Fibroblast of skin of left biceps (primary cell): ENCODE data around the gene PGM5.
"Not testable (repeated sequence)": the region's sequence is repeated elsewhere in the genome, so short reads cannot be mapped to it uniquely, and the experiment has no call there.

Experiments
- DNase-seq, 2 experiments: peaks; one replicate each; pipeline ENCODE4 v3.0.0-alpha.2; 2013; ENCODE audit warnings: low read depth in 2 of 2

PGM5 gene

DNA sequence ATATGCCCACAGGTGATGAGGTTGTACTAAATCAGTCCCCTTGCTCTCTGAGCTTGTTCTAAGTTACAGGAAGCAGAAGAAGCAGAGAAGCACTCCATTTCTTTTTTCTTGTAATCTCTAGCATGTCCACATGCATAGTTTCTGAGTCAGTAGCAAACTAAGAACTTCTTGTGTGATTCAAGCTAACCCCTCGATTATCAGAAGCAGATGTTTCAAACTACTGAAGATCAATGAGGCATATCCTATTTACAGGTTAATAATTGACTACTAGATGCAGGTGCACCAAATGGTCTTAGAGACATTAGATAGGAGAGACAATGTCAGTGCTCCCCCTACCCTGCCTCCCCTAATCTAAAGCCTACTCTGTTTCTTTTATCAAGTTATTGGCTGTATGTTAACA is 21.3 kb downstream of the PGM5 start:
- DNase-seq: not testable (repeated sequence)

DNA sequence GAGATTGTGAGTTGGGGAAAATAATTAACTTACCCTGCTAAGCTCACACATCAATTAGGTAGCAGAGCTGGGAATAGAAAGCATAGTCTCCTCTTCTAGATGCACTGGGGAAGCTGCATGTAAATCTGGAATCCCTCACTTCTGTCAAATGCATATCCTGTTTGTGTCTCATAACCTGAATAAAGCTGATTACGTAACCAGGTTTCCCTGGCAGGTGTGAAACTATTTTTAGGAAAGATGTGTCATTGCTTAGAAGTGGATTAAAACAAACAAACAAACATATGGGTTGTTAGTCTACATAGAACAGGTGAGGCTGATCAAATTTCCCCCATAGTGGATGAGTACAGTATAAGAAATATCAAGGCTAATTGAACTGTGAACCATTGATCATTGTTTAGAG is 27.5 kb downstream of the PGM5 start:
- DNase-seq: not testable (repeated sequence)

DNA sequence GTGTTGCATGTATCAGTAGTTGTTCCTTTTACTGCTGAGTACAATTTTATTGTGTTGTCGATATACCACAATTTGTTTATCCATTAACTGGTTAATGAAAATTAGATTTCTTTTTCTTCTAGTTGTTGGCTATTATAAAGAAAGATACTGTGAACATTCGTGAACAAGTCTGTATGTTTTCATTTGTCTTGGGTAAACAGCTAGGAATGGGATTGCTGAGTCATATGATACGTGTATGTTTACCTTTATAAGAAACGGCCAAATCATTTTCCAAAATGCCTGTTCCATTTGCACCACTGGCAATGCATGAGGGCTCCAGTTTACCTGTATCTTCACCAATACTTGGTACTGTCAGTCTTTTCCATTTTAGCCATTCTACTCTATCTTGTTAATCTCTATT is 33.1 kb downstream of the PGM5 start:
- not testable (repeated sequence) for DNase-seq

DNA sequence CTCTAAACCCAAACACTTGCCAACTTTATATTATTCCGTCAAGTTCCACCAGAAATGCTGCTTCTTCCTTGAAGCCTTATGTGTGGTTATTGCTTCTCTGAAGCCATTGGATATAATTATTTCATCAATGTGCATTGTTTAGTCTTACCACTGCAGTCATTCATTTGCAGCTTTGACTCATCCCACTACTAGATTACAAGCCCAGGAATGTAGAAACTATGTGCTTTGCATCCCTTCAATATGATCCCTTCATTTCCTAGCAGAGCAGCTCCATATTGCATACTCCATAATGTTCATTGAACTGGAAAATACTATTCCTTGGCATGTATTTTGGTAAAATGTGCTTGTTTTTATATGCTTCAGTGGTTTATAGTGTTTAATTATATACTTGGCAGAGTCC is 34.3 kb downstream of the PGM5 start:
- DNase-seq: not testable (repeated sequence)

DNA sequence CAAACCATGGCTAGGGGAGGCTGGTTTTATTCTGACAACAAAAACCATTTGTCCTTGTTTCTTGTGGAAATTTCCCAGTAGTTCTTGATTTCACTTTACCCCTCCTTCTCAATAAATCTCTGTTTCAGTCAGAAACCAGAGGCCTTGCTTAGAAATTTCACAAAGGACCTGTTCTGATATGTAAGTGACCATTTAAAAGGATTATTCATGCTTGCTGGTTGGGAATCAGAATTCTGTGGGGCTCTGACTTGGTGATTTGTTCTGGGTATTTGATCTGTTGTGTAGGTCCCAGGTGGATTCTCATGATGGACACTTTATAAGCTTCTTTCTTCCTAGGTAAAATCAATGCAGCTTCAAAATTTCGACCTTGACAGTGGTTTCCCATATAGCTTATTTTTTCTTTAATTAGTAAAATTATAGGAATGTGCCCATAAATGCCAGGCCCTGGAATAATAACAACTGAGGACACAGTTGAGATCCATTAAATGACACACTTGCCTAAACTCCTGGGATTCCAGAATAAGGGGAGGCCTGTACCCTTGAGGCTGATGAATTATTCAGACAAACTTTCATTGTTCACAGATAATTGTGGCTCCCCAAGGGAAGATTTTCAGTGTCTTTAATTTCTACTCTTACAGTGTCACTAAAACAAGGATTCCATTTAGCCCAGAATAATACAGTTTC is 40.1 kb downstream of the PGM5 start:
- DNase-seq: not testable (repeated sequence)

DNA sequence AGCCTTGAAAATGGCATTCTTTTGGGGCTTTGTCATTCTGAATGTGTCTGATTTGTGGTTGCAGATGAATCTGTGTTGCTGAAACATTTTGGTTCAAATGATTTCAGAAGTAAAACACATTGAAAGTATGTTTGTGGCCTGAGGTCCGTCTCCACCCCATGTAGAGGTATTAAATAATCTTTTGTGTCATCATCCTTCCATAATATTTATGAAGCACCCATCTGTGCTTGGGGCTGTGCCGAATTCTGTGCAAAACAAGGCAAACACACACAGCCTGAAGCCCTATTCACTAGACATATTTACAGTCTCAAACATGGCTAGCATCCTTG is 40.6 kb downstream of the PGM5 start:
- peak in 1 of 2 experiments; percentile 3 for DNase-seq

DNA sequence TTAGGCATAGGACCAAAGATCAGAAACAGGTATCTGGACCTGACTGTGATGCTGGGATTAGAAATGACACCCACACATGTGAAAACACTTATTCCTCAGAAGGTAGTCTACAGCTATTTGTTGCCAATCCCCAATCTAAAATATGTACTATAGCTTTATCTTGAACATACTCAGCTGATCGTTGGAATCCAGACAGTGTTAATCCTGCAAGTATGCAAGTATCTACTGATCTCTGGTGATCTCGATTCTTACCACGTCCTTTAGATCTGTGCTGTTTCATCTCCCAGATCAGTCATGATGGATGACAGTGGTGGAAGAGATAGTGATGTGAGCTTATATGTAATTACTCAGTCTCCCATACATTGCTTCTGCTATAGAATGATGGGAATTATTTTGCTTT is 41.4 kb downstream of the PGM5 start:
- not testable (repeated sequence) for DNase-seq

DNA sequence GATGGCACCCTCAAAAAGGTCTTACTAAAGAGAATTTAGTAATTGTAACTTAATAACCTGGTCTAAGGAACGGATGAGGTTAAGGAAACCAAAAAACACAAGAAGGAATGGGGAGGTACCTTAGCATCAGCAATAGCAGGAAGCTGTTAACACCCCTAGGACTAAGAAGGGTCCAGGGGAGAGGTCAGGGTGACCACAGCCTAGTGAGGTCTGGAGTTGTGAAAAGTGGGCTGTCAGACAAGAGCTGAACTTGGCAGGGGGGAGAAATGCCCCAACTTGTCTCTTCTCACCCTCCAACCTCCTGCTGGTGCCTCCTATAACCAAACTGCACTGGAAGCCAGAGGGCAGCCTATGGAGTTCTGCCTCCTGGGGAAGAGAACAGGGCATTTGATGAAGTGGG is 41.9 kb downstream of the PGM5 start:
- not testable (repeated sequence) for DNase-seq

DNA sequence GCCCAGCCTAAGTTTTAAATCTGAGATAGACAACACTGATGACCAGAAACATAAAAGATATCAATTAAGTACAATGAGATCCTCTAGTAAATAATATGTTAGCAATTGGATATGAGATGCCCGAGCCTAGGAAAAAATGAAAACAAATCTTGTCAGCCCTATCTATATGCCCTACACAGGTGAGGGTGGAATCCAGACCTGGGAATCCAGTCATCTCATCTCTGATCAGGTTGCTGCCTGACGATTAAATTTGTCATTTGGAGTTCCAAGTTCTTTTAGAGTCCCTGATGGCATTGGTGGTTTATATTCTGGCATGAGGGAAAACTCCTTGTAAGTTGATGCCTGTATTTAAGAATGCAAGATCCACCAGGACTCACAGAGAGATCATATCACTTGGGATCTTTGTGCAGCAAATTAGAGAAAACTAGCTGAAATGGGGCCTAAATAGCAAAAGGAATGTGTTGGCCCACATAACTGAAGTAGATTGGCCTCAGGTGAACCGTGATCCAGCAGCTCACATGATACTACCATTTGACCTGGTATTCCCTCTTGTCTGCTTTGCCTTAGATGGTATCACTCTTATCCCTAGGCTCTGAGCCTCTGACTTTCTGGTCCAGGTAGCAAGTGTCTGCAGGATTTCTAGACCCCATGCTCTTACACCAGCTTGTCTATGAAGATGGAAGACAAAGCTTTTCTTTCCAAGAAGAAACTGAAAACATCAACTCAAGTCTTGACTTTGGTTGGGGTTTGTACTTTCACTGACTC is 48.2 kb downstream of the PGM5 start:
- DNase-seq: not testable (repeated sequence)

DNA sequence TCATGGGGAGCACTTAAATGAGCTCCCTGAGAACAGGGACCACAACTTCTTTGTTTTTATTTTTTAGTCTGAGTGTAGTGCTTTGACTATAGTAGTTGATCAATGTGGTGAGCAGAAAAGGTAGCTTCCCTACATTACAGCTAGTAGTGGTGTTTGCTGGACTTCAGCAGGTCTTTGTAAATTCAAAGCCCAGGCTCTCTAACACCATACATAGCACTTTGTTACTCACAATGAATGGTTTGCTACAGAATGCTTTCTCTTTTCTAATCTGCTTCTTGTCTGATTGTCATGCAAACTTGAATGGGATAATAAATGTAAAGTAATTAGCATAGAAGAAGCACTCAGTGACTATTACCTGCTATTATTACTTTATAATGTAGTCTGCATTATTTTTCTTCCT is 55.5 kb downstream of the PGM5 start:
- DNase-seq: not testable (repeated sequence)

DNA sequence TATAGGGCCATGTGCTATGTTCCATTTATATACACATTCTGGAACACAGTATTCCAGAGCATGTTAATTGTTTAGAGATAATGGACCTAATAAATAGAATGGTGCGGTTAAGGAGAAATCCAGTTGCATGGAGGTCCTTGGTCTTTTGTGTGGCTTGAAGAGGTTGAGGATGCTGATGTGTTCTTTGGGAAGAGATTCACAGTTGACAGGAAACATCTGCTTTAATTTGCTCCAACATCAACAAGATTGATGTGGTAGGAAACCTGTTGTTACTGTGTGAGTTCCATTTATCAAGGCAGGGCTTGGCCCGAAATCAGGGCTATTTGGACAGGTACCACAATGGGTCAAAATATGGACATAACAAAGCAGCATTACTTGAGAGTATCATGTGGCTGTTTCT is 56.3 kb downstream of the PGM5 start:
- not testable (repeated sequence) for DNase-seq

DNA sequence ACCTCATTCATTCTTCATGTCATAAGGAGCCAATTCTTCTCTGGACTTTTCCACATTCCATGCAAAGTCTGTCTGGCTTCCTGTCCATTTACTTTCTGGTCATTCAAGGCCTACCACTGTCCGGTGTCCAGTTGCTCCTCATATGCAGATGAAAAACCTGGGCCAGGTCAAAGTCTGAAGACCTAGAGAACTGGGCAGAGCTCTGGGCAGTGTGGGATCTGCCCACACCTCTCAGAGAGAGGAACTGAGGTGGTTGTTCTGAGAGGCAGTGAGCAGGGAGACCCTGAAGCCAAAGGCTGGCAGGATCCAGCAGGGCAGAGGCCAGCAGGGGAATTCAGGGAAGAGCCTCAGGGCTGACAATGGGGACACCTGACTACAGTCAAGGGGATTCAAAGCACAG is 58.7 kb downstream of the PGM5 start:
- not testable (repeated sequence) for DNase-seq

DNA sequence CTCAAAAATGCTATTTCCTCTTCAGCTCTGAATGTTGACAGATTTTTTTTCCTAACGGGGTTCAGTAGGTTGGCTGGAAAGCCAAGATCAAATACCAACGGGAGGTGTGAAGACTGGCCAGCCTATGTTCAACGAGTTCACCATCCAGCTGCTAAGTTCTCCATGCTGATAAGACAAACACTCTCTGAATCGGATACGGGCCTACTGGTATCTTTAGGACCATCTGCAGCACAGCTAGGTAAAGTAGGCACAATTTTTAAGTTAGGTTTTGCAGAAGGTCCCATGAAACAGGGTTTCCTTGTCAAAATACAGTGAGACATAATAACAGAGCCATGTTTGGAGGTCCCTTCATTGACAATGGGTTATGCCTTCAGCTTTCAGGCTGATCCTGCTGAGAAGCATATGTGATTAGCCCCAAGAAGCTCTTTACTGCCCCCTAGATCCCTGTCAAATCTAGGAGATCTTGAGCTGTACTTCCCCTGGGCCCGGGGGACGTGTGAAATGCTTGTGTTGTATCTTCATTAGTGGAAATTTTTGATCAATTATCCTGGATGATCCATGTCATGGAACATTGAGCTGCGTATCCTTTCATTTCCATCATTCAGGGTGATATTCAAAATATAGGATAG is 60.6 kb downstream of the PGM5 start:
- DNase-seq: no peak

DNA sequence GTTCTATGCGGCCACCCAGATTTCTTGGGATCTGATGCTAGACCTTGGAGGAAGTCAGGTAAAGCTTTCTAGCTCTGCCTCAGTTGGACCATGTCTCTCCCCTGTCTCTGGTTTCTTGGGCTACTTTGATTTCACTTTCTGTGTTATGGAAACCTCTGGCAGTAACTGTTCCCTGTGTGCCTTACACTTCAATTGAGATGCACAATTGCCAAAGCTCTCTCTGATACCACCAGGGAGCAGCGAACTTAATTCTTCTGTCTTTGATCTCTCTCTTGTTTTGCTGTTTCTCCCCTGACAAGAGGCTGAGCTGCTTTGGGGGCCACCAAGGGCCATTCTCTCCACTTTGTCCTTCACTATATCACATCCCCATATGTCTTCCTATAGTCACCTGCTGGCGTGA is 61.4 kb downstream of the PGM5 start:
- DNase-seq: no peak

DNA sequence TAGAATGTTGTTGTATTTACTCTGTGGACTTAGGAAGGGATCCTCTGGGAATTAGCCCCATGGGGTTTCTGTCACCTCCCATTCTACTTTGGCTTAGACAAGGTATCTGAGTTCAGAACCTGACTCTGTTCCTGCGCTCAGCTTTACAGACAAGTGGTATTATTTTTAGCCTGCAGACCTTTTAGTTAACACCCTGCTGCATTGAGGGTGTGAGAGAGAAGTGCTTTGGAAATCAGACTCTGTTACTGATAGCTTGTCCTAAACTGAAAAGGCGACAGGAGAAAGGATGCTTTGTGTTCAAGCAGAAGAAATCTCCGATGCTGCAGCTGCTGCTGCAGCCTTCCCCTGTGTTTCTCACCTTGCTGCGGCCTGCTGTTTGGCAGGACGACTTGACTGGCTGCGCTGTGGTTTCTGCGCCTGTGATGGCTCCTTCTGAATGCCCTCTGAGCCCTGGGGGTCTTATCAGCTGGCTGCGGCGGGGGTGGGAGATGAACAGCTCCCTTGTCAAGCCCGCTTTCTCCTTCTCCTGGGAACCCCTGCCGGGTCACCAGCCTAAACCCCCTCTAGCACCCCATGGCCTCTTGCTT is 61.9 kb downstream of the PGM5 start:
- DNase-seq: no peak

DNA sequence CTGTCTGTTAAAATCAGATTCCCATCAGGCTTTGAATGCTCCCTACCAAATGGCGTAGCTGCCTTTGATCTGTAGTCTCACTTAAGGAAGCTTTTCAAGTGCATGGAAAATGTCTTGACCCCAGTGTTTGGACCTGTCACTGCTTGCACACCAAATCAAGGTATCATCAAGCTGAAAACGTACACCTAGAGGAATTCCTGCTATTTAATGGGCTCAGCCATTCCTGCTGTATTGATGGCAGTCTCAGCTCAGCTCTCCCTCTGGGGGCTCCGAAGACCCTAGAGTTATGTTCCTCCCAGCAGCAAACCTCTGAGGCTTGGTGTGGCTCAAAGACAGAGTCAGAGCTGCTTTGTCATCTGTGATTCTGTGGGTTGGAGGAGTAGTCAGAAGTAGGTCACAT is 63.5 kb downstream of the PGM5 start:
- DNase-seq: no peak

DNA sequence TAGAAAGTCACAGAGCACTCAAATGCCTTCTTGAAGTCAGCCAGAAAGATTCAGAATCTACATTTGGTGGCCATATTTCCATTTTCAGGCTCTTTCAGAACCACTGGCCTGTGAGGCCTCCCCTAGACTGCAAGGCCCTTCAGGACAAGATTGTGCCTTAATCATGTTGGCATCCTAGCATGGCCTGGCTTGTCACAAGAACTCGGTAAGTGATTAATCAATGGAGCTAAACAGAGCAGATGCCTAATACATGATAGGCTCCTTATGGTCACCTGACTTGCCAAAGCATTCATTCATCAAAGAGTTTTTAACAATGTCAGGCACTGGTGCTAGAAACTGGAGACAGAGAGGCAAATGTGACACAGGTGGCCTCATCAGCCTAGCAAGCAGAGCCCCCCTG is 70.3 kb downstream of the PGM5 start:
- DNase-seq: no peak

DNA sequence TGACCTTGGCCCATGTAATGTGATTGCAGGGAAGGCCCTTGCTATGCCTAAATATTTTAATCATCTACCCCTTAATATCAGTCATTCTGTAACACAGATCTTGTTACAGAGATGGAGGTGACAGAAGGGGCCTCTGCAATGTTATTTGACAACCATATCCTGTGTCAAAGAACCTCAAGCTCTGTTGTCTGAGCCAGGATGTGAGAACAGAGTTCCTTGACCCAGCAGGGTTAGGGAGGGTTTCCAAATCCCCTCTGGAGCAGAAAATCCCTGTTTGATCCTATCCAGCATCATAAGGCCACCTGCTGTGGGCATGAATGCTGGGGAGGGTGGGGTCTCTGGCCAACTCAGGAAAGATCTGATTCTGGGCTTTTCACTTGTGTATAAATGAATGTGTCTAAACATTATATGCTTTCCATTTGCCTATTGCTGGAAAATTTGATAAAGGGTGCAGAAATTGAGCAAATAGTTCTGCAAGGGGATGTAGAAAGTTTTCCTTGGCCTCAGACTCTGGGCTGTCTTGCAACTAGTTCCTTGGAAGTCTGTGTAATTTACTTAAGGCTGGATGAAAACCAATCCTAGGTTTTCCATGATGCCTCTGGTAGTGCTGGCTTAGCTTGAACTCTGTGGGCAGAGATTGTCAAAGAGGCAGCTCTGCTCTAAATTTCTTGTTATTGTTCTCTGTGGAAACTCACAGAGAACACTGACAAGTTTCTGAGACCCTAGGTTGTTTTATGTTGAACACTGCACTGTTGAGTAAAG is 71.0 kb downstream of the PGM5 start:
- no peak for DNase-seq

DNA sequence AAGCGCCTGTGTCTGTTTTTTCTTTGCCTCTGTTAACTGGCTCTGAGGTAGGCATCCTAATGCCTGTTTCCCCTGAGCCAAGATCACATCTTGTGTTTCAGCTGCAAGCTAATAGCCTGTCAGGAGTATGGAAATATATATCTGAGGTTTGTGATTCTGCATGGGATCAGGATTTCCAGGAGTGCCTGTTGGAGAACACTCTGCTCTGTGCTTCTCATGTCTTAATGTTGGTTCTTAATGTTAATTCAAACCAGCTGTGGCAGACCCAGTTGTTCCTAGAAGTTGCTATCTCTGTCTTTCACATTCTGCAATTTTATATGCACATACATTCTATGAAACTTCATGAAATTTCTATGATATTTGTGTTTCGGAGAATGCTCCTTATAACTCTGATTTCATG is 72.1 kb downstream of the PGM5 start:
- no peak for DNase-seq

DNA sequence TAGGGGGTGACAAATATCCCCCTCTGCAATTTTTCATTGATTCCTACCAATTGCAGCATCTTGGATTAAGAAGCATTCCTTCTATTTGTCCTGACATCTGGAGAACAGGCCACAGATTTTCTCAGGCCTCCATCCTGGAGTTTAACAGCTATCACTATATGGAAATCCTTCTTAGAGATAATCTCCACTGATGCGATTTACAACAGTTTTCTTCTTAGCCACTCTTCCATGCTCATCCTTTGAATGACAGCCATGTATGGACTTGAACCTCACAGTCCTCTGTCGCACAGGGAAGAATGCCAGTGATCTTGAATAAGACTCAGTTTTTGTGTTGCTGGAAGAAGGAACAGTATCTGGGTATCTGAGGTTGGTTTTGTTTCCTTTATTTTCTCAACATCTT is 73.2 kb downstream of the PGM5 start:
- DNase-seq: no peak

DNA sequence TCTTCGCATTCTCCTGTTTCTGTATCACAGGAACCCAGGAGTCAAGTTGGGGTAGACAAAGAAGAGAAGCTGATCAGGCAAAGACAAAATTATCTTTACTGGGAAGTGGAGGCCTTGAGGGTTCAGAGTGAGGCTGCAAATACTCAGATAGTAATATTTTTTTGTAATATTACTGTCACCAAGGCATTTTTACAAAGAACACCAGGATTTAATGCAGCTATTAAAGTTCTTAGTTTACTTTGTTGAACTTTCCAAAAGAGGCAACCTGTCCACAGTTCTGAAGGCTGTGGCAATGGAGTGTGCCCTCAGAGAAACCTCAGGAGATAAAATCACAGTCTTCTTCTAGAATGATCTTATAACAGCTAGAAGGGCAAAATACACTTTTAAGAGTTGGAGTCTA is 74.9 kb downstream of the PGM5 start:
- DNase-seq: no peak

DNA sequence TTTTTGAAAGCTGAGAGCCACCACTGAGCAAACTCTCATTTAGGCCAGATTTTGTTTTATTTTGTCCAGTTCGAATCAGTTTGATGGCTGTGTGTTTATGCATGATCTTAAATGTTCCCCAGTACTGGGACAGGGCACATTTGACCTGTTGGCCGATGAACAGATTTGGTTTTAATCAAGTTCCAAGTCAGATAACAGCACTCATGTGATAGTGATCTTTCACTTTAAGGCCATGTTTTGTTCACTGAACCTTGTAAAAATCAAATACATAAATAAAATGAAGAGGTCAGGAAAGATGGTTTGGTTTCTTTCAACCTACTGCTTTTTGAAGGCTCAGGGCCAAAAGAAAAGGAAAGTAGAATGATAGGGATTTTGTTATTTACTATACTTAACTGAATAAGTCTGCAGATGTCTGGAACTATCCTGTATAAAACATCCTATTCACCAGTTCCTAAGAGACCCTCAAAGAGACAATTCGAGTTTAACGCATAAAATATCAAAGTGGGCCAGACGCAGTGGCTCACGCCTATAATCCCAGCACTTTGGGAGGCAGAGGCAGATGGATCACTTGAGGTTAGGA is 77.2 kb downstream of the PGM5 start:
- DNase-seq: no peak
